ENCODE data around the gene TUBA3D. TPM values are rescaled to one million over a fixed set of nuclear protein-coding genes. Genes with fewer than 3 reads are reported as not detected.
"Not testable (repeated sequence)": the region's sequence is repeated elsewhere in the genome, so short reads cannot be mapped to it uniquely, and the experiment has no call there.

The TUBA3D gene
- total RNA-seq, 1 experiment from 2014 or later, result not detected

GRCh38 chr2:131498321-131498973, 22.5 kb downstream of the TUBA3D start:
- not testable (repeated sequence) for H3K9me3 ChIP-seq (ENCODE audit: low read length); H3K4me2 ChIP-seq (ENCODE audit: low read depth, low read length, poor library complexity, severe bottlenecking); H2AFZ ChIP-seq (ENCODE audit: low read length); DNase-seq; H3K27ac ChIP-seq (ENCODE audit: low read length); H3K9me2 ChIP-seq (replicated peaks; ENCODE audit: insufficient read depth, low read length); H3K4me3 ChIP-seq (ENCODE audit: low read length); H3K36me3 ChIP-seq (ENCODE audit: insufficient read depth, low read length); H3K9ac ChIP-seq (ENCODE audit: low read length); H3K27me3 ChIP-seq (ENCODE audit: low read length)
- H4K20me1 ChIP-seq (ENCODE audit: insufficient read depth, low read depth, low read length), result peaks cover 16% of the 10 kb centered on the region
- H3K79me2 ChIP-seq (ENCODE audit: low read length), result peaks cover 58% of the 10 kb centered on the region
- peaks cover 34% of the 10 kb centered on the region for H3K4me1 ChIP-seq (ENCODE audit: low read length)

GRCh38 chr2:131503587-131503986, 27.7 kb downstream of the TUBA3D start:
- H2AFZ ChIP-seq (ENCODE audit: low read length); H3K4me3 ChIP-seq (ENCODE audit: low read length); H3K27ac ChIP-seq (ENCODE audit: low read length); H3K4me2 ChIP-seq (ENCODE audit: low read depth, low read length, poor library complexity, severe bottlenecking); H3K9me3 ChIP-seq (ENCODE audit: low read length); H3K79me2 ChIP-seq (ENCODE audit: low read length); H3K36me3 ChIP-seq (ENCODE audit: insufficient read depth, low read length); DNase-seq; H3K9me2 ChIP-seq (replicated peaks; ENCODE audit: insufficient read depth, low read length); H4K20me1 ChIP-seq (ENCODE audit: insufficient read depth, low read depth, low read length); H3K27me3 ChIP-seq (ENCODE audit: low read length); H3K4me1 ChIP-seq (ENCODE audit: low read length); H3K9ac ChIP-seq (ENCODE audit: low read length): not testable (repeated sequence)

DNA sequence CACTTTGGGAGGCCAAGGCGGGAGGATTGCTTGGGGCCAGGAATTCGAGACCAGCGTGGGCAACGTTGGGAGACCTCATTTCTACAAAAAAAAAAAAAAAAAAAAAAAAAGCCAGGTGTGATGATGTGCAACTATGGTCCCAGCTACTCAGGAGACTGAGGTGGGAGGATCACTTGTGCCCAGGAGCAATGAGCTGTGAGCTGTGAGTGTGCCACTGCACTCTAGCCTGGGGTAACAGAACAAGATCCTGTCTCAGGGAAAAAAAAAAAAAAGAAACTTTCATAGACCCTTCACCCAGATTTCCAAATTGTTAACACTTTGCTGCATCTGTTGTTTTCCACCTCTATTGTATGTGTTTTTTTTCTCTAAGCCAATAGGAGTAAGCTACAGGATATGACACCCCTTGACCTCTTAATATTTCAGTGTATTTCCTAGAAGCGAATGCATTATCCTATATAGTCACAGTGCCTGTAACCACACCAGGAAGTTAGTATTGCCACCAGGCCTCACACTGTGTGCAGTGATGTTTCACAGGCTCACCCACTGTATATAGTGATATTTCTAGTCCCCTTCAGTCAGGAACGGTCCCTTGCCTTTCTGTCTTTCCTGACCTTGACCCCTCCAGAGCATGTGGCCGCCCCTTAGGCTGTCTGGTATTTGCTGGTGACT, 28.3 kb downstream of the TUBA3D start:
- not testable (repeated sequence) for H3K36me3 ChIP-seq (ENCODE audit: insufficient read depth, low read length); DNase-seq; H3K9ac ChIP-seq (ENCODE audit: low read length)

DNA sequence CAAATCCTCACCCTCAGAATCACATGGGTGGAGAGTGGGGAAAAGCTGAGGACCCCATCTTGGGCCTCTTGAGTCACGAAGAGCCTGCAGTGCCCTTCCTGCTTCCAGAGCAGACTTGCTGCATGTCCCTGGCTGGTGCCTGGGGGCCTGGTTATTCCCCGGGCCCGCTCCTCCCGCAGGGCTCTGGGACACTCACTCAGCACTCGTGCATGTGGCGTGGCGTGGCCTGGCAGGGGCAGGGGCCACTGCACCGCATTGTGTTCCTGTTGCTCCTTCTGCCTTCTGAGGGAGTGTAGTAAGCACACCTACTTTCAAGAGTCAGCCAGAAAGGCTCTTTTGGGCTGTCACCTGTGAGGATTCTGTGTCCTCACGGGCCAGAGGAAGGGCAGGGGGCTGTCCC, 33.7 kb downstream of the TUBA3D start:
- Histone ChIP-seq H3K4me2 (ENCODE audit: low read depth, low read length, poor library complexity, severe bottlenecking) (no peak overlapping the region), H3K9me3 (ENCODE audit: low read length) (no peaks in the 10 kb centered on the region), H3K9ac (ENCODE audit: low read length) (no peak overlapping the region), H3K27ac (ENCODE audit: low read length) (no peak overlapping the region), H4K20me1 (ENCODE audit: insufficient read depth, low read depth, low read length) (no peaks in the 10 kb centered on the region), H3K27me3 (ENCODE audit: low read length) (no peaks in the 10 kb centered on the region), H2AFZ (ENCODE audit: low read length) (no peak overlapping the region), H3K79me2 (ENCODE audit: low read length) (no peaks in the 10 kb centered on the region), H3K36me3 (ENCODE audit: insufficient read depth, low read length) (peaks cover 3% of the 10 kb centered on the region; the same call in 1 of the 2 replicates), H3K9me2 (replicated peaks; ENCODE audit: insufficient read depth, low read length) (no peaks in the 10 kb centered on the region), H3K4me1 (ENCODE audit: low read length) (no peaks in the 10 kb centered on the region), H3K4me3 (ENCODE audit: low read length) (no peak overlapping the region)
- no peak for DNase-seq

More for the DNA sequence above, 28.3 kb downstream of the TUBA3D start:
- H3K9me3 ChIP-seq (ENCODE audit: low read length); H3K27ac ChIP-seq (ENCODE audit: low read length); H3K9me2 ChIP-seq (replicated peaks; ENCODE audit: insufficient read depth, low read length); H3K4me3 ChIP-seq (ENCODE audit: low read length); H3K4me2 ChIP-seq (ENCODE audit: low read depth, low read length, poor library complexity, severe bottlenecking); H2AFZ ChIP-seq (ENCODE audit: low read length); H4K20me1 ChIP-seq (ENCODE audit: insufficient read depth, low read depth, low read length); H3K27me3 ChIP-seq (ENCODE audit: low read length); H3K4me1 ChIP-seq (ENCODE audit: low read length); H3K79me2 ChIP-seq (ENCODE audit: low read length): not testable (repeated sequence)

GRCh38 chr2:131511291-131511968, 35.5 kb downstream of the TUBA3D start:
- not testable (repeated sequence) for H2AFZ ChIP-seq (ENCODE audit: low read length); DNase-seq; H3K79me2 ChIP-seq (ENCODE audit: low read length); H3K36me3 ChIP-seq (ENCODE audit: insufficient read depth, low read length); H3K4me3 ChIP-seq (ENCODE audit: low read length); H3K27me3 ChIP-seq (ENCODE audit: low read length); H3K9me2 ChIP-seq (replicated peaks; ENCODE audit: insufficient read depth, low read length); H4K20me1 ChIP-seq (ENCODE audit: insufficient read depth, low read depth, low read length); H3K4me2 ChIP-seq (ENCODE audit: low read depth, low read length, poor library complexity, severe bottlenecking); H3K27ac ChIP-seq (ENCODE audit: low read length); H3K4me1 ChIP-seq (ENCODE audit: low read length); H3K9me3 ChIP-seq (ENCODE audit: low read length); H3K9ac ChIP-seq (ENCODE audit: low read length)

DNA sequence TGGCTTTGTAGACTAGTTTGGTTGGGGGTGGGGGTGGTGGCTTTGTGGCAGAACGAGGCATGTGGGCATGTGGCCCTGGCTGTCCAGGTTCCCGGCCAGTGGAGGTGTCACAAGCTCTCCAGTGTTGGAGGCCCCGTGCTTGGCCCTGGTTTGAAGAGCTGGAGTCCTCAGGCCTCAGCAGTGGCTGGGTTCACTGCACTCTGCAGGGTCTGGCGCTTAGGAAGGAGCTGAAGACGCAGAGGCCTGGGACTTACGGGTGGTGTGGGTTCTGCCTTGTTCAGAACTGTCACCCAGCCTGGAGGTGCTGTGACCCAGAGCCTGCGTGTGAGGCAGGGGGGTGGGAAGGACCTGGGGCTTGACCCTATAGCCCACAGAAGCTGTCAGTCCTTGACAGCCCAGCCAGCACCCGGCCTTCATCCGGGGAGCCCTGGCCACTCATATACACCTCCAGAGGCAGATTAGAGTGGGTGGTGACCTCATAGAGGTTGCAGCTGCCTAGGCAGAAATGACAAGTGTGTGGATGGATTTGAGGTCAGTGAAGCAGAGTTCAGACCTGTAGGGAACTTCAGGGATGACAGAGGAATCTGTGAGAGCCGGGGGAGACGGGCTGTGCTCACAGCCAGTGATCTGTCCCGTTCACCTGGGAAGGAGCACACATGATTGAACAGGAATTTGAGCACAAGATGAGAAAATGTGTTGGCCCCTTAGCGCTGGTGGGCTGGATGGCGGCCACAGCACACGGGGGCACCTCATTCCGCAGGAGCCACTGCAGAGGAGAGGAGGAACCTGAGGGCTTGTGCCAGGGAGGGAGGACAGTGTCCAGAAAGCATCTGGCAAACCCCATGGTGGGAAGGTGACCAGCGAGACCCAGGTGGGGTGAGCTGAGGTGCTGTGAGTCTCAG, 36.3 kb downstream of the TUBA3D start:
- not testable (repeated sequence) for H2AFZ ChIP-seq (ENCODE audit: low read length); H3K9me2 ChIP-seq (replicated peaks; ENCODE audit: insufficient read depth, low read length); H3K4me3 ChIP-seq (ENCODE audit: low read length); H3K4me2 ChIP-seq (ENCODE audit: low read depth, low read length, poor library complexity, severe bottlenecking); DNase-seq; H3K27me3 ChIP-seq (ENCODE audit: low read length); H3K36me3 ChIP-seq (ENCODE audit: insufficient read depth, low read length); H3K9me3 ChIP-seq (ENCODE audit: low read length); H4K20me1 ChIP-seq (ENCODE audit: insufficient read depth, low read depth, low read length); H3K9ac ChIP-seq (ENCODE audit: low read length); H3K4me1 ChIP-seq (ENCODE audit: low read length); H3K79me2 ChIP-seq (ENCODE audit: low read length); H3K27ac ChIP-seq (ENCODE audit: low read length)

DNA sequence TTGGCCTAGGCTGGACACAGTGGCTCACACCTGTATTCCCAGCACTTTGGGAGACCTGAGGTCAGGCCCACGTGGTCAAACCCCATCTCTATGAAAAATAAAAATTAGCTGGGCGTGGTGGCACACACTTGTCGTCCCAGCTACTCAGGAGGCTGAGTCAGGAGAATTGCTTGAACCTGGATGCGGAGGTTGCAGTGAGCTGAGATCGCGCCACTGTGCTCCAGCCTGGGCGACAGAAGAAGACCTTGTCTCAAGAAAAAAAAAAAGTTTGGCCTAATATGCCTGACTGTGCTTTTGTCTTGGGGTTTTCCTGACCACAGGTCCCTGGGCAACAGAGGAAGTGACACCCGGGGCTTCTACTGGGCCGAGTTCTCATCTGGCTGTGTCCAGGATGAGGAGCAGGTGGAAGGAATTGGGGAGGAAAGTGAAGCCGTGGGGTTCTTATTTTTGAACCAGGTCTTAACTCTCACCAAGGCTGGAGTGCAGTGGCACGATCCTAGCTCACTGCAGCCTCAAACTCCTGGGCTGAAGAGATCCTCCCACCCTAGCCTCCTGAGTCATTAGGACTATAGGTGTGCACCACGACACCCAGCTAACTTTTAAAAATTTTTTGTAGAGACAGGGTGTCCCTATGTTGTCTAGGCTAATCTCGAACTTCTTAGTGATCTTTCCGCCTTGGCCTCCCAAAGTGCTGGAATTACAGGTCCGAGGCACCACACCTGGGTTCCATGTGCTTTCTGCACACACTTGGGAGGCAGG, 38.7 kb downstream of the TUBA3D start:
- not testable (repeated sequence) for H3K9me2 ChIP-seq (replicated peaks; ENCODE audit: insufficient read depth, low read length); H3K27me3 ChIP-seq (ENCODE audit: low read length); H3K27ac ChIP-seq (ENCODE audit: low read length); H3K9me3 ChIP-seq (ENCODE audit: low read length); H4K20me1 ChIP-seq (ENCODE audit: insufficient read depth, low read depth, low read length); H2AFZ ChIP-seq (ENCODE audit: low read length); H3K9ac ChIP-seq (ENCODE audit: low read length); H3K4me3 ChIP-seq (ENCODE audit: low read length); H3K4me1 ChIP-seq (ENCODE audit: low read length); H3K4me2 ChIP-seq (ENCODE audit: low read depth, low read length, poor library complexity, severe bottlenecking); DNase-seq; H3K36me3 ChIP-seq (ENCODE audit: insufficient read depth, low read length); H3K79me2 ChIP-seq (ENCODE audit: low read length)
